Measurements from ENCODE around the gene MYOM1.
"Not testable (repeated sequence)": the region's sequence is repeated elsewhere in the genome, so short reads cannot be mapped to it uniquely, and the experiment has no call there.

The MYOM1 gene

GRCh38 chr18:3220868-3221267, 1.1 kb upstream of the MYOM1 start:
- DNase-seq (ENCODE audit: low read depth, low spot score): not testable (repeated sequence)

DNA sequence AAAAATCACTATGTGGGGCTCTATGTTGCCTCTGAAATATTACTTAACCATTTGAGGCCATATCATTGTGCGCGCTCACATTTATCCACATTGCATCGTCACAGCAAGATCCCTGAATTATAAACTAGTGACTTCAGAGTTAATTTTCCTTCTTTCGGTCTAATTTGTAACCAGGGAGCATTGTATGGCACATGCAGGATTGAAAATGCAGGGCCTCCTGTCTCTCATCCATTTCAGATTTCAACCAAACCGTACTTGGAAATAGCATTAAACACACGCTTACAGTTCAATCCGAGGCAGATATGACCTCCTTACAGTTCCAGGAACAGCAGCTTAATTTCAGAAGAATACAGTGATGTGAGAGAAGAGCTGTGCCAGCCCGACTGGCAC, 532 bp downstream of the MYOM1 start:
- DNase-seq (ENCODE audit: low read depth, low spot score): no peak

DNA sequence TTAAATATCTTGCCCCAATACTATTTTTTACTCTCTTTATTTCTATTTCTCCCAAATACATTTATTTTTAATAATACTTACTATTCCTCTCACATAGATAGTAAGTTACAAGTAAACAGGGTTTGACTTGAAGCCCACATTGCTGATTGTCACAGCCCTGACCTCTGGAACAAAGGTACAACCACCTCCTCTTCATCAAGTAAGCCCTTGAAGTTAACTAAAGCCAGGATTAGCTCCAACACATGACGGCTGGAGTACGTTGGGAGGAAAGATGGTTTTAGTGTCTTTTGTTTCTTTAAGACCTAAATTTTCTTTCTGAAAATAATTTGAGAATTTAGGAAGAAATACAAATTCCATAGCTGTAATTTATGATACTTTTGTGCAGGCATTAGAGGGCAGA, 949 bp downstream of the MYOM1 start:
- no peak for DNase-seq (ENCODE audit: low read depth, low spot score)

DNA sequence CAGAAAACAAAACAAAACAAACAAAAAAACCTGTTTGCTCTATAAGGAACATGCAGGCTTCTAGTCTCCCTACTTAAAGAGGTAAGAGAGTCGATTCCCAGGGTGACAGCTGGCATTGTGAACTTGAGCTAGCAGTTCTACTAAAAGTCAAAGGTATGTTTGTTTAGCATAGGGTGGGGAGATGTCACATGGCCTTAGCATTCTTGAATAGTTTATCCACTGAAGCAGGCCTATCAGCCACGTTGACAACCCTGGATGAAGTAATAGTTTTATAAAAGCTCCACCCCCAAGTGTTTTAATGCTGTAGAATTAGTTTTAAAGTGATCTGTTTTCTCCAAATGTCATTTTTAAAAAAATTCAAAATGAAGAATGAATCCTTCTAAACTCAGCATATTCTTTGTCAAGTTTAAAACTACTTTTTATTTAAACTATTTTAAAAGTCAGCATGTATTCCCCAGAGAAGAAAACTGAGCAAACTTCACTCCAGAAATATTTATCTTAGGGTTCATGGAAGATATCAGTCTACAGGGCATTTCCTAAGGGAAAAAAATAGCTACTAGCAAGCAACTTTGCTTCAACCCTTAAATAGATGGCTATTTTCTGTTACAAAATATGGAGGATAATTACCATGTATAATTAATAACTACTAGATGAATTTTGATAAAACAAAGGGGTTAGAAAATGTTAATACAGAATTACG, 1.7 kb downstream of the MYOM1 start:
- DNase-seq (ENCODE audit: low read depth, low spot score): no peak

DNA sequence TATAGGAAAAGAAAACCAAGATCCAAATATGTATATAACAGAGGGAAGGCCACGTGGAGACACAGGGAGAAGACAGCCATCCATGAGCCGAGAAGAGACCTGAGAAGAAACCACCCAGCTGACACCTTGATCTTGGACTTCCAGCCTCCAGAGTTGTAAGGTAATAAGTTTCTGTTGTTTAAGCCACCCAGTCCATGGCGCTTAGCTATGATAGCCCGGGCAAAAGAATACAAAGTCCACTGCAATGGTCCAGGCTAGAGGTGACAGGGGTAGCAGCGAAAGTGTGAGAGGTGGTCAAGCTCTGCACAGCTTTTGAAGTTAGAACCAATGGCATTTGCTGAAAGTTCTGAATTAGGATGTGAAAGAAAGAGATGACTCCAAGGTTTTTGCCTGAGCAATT, 2.8 kb downstream of the MYOM1 start:
- DNase-seq (ENCODE audit: low read depth, low spot score): no peak

DNA sequence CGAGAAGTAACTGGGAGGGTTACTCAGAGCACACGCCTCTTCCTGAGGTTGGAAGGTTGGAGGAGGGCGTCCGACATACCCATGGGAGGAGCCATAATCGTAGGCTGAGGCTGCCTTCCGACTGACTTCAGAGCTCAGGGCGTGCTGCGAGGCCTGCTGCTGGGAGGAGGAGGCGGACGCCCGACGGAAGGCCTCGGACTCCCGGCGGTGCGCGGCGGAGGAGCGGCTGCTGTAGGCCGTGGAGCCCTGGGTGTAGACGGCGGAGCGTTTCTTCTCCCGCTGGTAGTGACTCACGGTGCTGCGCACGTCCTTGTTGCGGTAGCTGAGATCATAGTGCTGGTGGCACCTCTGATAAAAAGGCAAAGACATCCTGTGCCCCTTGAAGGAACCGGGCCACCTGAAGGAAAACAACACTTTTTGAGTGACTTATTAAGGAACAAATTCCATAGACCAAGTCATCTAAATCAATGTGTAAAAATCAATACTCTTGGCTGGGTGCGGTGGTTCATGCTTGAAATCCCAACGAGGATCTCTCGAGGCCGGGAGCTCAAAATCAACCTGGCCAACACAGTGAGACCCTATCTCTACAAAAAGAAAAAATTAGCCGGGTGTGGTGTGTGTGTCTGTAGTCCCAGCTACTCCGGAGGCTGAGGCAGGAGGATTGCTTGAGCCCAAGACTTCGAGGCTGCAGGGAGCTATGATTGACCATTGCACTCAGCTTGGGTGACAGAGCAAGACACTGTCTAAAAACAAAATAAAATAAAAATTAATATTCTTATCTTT, 4.7 kb downstream of the MYOM1 start:
- no peak for DNase-seq (ENCODE audit: low read depth, low spot score)

DNA sequence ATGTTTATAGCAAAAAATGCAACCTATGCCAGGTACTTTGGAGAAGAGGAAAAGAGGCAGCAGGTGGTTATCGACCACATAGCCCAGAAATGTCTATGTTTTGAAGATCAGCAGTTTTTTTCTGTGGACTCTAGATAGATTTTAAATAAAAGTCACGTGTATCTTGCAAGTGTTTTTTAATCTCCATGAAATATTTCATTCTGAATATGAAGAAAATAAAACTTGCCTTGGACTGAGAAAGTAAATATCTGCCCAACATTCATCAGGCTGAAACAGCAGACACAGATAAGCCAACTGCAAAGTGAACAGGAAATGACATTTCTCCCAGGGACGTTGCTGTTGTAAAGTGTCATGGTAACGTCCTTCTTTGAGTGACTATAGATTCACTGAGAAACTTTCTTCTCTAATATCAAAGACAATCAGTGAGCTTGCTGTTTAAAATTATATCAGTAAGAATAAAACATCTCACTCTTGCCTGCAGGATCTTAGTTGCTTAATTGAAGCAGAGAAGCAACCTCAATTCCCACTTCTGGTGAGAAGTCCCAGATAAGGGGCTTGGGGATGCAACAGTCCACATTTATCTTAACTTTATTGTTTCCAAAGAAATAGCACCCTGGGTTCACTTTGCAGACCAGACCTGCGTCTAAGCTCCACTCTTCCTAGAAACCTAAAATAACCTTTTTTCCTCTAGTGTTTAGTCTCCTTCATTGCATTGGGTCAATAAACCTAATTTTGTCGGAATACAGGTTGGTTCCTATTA, 6.3 kb downstream of the MYOM1 start:
- no peak for DNase-seq (ENCODE audit: low read depth, low spot score)

DNA sequence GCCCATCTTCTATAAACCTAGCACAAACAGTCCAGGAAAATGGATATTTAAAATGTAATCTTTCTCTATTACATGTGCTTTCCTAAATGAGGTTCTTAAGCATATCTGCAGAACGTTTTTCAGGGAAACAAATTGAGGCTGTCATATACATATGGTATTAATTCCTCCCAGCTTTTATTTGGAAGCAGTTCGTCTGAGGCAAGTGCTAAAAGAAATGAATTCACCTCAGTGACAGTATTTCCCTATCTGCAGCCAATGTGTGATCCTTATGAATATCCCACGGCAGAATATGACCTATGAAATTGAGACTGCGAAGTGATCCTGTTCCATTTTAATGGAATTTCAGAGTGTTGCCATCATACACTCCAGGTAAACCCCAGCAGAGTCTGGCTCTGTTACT, 7.1 kb downstream of the MYOM1 start:
- DNase-seq (ENCODE audit: low read depth, low spot score): no peak

DNA sequence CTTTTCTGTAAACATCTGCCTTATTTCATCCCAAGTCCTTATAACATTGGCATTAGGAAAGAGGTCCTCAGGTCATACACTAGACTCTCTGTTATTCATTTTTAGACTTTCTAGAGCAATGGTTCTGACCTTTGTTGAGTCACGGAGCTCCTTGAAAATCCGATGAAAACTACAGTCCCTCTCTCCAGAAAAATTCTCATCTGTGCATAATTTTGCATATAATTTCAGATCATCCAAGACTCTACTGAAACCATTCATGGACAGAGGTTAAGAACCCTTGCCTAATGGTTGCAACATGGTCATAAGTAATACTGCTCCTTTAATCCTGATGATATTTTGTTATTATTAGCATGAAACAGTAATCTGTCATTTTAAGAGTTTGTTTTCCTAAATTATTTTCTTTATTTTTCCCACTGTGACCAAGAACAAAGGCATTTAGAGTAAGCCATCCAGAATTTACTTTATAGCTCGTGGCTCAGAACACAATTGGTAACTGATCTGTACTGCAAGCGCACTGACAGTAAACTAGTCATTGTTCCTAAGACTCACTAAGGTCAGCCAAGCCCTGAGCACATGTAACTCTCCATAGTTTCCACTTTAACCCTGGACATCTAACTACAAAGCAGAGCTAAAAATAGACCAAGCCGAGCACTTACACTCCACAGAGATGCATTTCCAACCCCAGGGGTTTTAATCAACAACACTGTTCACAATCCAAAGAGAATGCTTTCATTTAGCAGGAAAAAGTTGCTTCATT, 8.4 kb downstream of the MYOM1 start:
- DNase-seq (ENCODE audit: low read depth, low spot score): peak; percentile 66

- DNase-seq (ENCODE audit: low read depth, low spot score): no peak
Measured at GRCh38 chr18:3209859-3210569, 9.8 kb downstream of the MYOM1 start.

GRCh38 chr18:3207565-3207964, 12.2 kb downstream of the MYOM1 start:
- no peak for DNase-seq (ENCODE audit: low read depth, low spot score)

GRCh38 chr18:3205239-3205638, 14.5 kb downstream of the MYOM1 start:
- no peak for DNase-seq (ENCODE audit: low read depth, low spot score)

DNA sequence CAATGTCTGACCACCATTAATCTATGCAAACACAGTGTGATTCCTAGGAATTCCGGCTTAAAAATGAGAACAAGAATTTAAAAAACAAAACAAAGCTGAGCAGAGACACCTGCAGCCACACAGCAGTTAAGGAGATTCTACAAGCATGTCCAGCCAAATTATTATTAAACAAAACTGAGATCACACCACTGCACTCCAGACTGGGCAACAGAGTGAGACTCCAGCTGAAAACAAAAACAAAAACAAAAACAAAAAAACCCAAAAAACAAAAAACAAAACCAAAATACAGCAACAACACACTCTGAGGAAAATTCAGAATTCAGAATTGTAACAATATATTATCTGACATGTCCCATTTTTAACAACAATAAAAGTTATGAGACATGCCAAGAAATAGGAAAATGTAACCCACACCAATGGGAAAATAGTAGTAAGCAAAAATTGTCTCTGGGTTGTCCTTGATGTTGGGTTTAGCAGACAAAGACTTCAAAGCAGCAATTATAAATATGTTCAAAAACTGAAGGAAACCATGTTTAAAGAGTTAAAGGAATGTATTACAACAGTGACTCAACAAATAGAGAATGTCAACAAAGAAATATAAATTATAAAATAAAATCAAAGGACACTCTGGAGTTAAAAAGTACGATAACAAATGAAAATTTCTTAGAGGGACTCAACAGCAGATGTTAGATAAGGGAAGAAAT, 19.7 kb downstream of the MYOM1 start:
- no peak for DNase-seq (ENCODE audit: low read depth, low spot score)

DNA sequence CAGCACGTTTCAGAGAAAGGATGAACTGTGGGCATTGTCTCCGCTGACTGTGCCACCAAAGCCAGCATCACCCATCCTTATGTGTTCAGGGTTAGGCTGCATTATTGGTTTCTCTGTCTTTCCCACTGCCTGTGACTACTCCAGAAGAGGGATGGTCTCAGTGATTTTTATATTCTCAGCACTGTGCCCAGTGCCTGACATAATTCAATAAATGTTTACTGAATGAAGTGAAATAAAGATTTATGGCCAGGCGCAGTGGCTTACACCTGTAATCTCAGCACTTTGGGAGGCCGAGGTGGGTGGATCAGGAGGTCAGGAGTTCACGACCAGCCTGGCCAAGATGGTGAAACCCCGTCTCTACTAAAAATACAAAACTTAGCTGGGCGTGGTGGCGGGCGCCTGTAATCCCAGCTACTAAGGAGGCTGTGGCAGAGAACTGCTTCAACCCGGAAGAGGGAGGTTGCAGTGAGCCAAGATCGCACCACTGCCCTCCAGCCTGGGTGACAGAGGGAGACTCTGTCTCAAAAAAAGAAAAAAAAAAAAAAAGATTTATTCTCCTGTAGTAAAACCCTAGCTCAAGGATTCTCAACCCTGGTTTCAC, 21.4 kb downstream of the MYOM1 start:
- DNase-seq (ENCODE audit: low read depth, low spot score): not testable (repeated sequence)

DNA sequence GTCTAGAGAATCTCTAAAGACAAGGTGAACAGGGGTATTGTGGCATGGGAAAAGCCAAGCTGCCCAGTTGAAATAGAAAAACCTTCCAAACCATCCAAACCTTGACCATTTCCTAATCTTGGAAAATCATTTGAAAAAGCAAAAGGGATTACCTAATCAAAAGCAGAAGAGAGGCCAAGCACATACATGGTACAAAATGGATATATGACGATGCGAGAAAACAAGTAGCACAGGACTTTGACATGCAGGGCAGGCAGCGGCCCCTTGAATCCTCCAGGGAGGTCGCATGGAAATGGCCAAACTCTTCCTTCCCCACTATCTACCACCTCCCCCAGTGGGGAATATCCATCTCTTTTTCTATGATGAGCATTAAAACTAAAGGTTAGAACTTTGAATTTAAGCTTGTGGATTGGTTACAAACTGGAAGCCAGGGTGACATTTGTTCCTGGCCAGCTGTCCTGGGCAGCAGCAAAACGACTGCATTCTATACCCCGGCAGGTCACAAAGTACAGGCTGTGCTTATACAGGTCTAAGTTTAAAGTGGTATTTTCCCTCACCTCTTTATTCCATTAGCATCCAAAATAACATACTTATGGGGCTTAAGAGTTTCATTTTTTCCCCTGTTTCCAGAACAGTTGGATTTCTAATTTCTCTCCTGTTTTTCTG, 24.7 kb downstream of the MYOM1 start:
- no peak for DNase-seq (ENCODE audit: low read depth, low spot score)

DNA sequence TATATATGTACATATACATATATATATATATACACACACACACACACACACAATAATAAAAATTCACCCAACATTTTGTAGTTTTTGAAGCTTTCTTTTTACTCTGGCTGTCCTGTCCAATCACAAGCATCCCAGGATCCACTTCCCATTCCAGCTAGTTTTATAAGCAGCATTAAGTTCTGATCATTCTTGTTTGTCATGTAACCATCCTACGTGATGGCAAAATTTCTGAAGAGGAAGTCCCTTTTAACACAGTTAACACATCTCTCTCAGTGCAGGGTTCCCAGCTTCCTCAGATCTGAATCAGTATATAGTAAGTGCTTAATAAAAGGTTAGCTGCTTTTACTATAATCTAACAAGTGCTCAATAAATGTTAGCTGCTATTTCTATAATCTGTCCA, 26.4 kb downstream of the MYOM1 start:
- no peak for DNase-seq (ENCODE audit: low read depth, low spot score)

- DNase-seq (ENCODE audit: low read depth, low spot score): no peak
Measured at GRCh38 chr18:3192752-3193151, 27.0 kb downstream of the MYOM1 start.

GRCh38 chr18:3192286-3192685, 27.5 kb downstream of the MYOM1 start:
- no peak for DNase-seq (ENCODE audit: low read depth, low spot score)

- no peak for DNase-seq (ENCODE audit: low read depth, low spot score)
Measured at GRCh38 chr18:3190610-3191009, 29.2 kb downstream of the MYOM1 start.

DNA sequence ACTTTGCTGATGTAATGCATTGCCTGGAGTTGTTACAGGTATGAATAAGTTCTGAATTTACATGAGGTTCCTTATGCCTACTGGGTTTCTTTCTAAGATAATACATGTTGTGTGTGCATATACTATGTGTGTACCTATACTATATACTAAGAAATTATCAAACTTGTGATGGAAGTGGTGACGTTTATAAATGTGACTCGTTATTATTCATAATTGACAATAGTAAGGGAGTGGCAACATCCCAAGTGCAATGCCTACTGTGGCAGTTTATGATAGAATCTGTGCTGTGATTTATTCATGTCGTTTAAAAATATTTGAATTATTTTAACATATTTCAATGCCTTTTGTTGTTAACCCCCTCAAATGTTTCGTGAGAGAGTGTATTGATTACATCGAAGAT, 29.9 kb downstream of the MYOM1 start:
- DNase-seq (ENCODE audit: low read depth, low spot score): no peak
